ENCODE measurements around the gene U2AF1L4.
A peak's percentile ranks its signal among the peaks of the same experiment; 100 is the strongest.

The U2AF1L4 gene

GRCh38 chr19:35702223-35703012, 42.8 kb downstream of the U2AF1L4 start:
- TF ChIP-seq POLR2A (IDR thresholded peaks at IDR 0.05; ENCODE audit: low read depth, low read length), result peak; percentile 57
- peak; percentile 53 for FAIRE-seq

GRCh38 chr19:35696835-35697234, 48.4 kb downstream of the U2AF1L4 start:
- no peak for DNase-seq (ENCODE audit: insufficient read length, low spot score)
- TF ChIP-seq POLR2A (IDR thresholded peaks at IDR 0.05; ENCODE audit: low read depth, low read length), result no peak
- FAIRE-seq, result no peak

More at GRCh38 chr19:35702223-35703012, 42.8 kb downstream of the U2AF1L4 start:
- peak; percentile 99 for DNase-seq (ENCODE audit: insufficient read length, low spot score)

GRCh38 chr19:35695895-35696422, 49.3 kb downstream of the U2AF1L4 start:
- FAIRE-seq (no peak), DNase-seq (ENCODE audit: insufficient read length, low spot score) (no peak)
- TF ChIP-seq POLR2A (IDR thresholded peaks at IDR 0.05; ENCODE audit: low read depth, low read length), result no peak

GRCh38 chr19:35693835-35694599, 51.2 kb downstream of the U2AF1L4 start:
- FAIRE-seq, result peak; percentile 92
- no peak for TF ChIP-seq POLR2A (IDR thresholded peaks at IDR 0.05; ENCODE audit: low read depth, low read length)

GRCh38 chr19:35693422-35693821, 51.8 kb downstream of the U2AF1L4 start:
- DNase-seq (ENCODE audit: insufficient read length, low spot score) (no peak), FAIRE-seq (no peak)

More at GRCh38 chr19:35693835-35694599, 51.2 kb downstream of the U2AF1L4 start:
- DNase-seq (ENCODE audit: insufficient read length, low spot score), result peak; percentile 93

More at GRCh38 chr19:35693422-35693821, 51.8 kb downstream of the U2AF1L4 start:
- no peak for TF ChIP-seq POLR2A (IDR thresholded peaks at IDR 0.05; ENCODE audit: low read depth, low read length)
